Pancreas (tissue), 10 donors: ENCODE results near the gene C1orf56. TPM values are rescaled to one million over a fixed set of nuclear protein-coding genes. Genes with fewer than 3 reads are reported as not detected.

Experiments
- ATAC-seq, 4 donors: fragments of 200-7000 bp; cut with Tn5 transposase; one replicate each; pipeline versions ENCODE4 v1.8.0 to v1.9.1; 2020; ENCODE audit warnings: mild to moderate bottlenecking in 4 of 4, moderate library complexity in 4 of 4
- DNase-seq, 6 donors: peaks; one replicate each; pipeline ENCODE4 v3.0.0-alpha.2; 2020
- FAIRE-seq: peaks from 2 replicates; lab custom pipeline; 2012; peaks lifted over from hg19 to GRCh38; lab: Jason Lieb, UNC
- H3K27ac ChIP-seq, 4 donors: fragments of 200-600 bp; sonication (generic); 1 replicate in 3 of 4; 2 replicates in 1 of 4; pipeline versions ENCODE4 v1.5.0 to v1.8.0; 2020
- H3K27me3 ChIP-seq, 4 donors: fragments of 200-600 bp; one replicate each; pipeline ENCODE4 v1.8.0; 2021
- H3K36me3 ChIP-seq, 3 donors: fragments of 200-600 bp; sonication (generic) in 1 of 3; one replicate each; pipeline versions ENCODE4 v1.5.0 to v1.8.0; 2020 to 2021
- H3K4me1 ChIP-seq, 3 donors: fragments of 200-600 bp; one replicate each; pipeline ENCODE4 v1.8.0; 2021
- H3K4me3 ChIP-seq, 4 donors: fragments of 200-600 bp; sonication (generic) in 2 of 4; one replicate each; pipeline versions ENCODE4 v1.5.0 to v1.8.0; 2020 to 2021
- H3K9me3 ChIP-seq, 4 donors: fragments of 200-600 bp; one replicate each; pipeline ENCODE4 v1.8.0; 2021
- CTCF ChIP-seq, 4 donors: fragments of 200-600 bp; sonication (generic) in 3 of 4; IDR thresholded peaks; one replicate each; pipeline versions ENCODE4 v1.5.0 to v1.8.0; 2021; ENCODE audit warnings: antibody characterized with exemption in 4 of 4
- WGBS, 2 donors: extraction: QIAGEN DNeasy Blood & Tissue Kit; methylation state at CpG; one replicate each; pipeline ENCODE4 v1.1.7; 2013; 5-methylcytosine and 5-hydroxymethylcytosine counted together
- intact Hi-C, 3 donors: fragments of 100-400 bp; cut with DNase I; formaldehyde crosslinking; loops; one replicate each; pipeline versions ENCODE4 v1.11.1 to v1.14.2; 2022
- polyA plus RNA-seq, 2 donors: library from polyadenylated mRNA; stranded (reverse); fragments of 200-250 nt; gene quantifications; one replicate each; pipeline ENCODE4 v1.2.3, GENCODE V29; 2013
- total RNA-seq, 6 donors: library from RNA; stranded (reverse); fragmentation: NEBNext Ultra II Directional in 4 of 6; extraction: Animal tissue kit (Norgen Biotek cat#: 25700) in 4 of 6; gene quantifications; one replicate each; pipeline versions ENCODE4 v1.2.1 to v1.2.4, GENCODE V29; 2021 to 2023
- donor health status: healthy with polysubstance abuse.
- donor health status: DM: no; HTN: no; CAD: no; lungs with moderate emphysema.
- donor health status: DM: no; HTN: no; CAD: no.
- donor health status: control.
- donor health status: control.
- donor health status: Bipolar disorder and iron deficiency.
- donor health status: DM: yes; HTN: yes; CAD: no.
- donor health status: DM: no; HTN: no; CAD: no.
- donor health status: DM: no; HTN: no; CAD: no.
- donor health status: DM: yes; HTN: yes; CAD: no.

Gene C1orf56
- total and polyA plus RNA-seq, 8 donors = 2.6 to 4.8 (median 3.2) TPM

- Histone ChIP-seq H3K9me3 (no peaks in the 10 kb centered on the region), H3K27me3 (no peaks in the 10 kb centered on the region), H3K36me3 (peaks cover 0 to 34% (median 3%) of the 10 kb centered on the region in 3 donors), H3K4me3 (no peak overlapping the region), H3K27ac (no peak overlapping the region), H3K4me1 (no peaks in the 10 kb centered on the region)
- TF ChIP-seq CTCF (IDR thresholded peaks at IDR 0.05) = no peak
- FAIRE-seq (no peak), DNase-seq (no peak), ATAC-seq (no peak)
- intact Hi-C loops = no loop called here
- WGBS, 2 donors = 97% methylated on average over 8 of the region's 8 CpGs
These were observed 15.4 kb upstream of the C1orf56 start for GRCh38 chr1:151032164-151032563.

DNA sequence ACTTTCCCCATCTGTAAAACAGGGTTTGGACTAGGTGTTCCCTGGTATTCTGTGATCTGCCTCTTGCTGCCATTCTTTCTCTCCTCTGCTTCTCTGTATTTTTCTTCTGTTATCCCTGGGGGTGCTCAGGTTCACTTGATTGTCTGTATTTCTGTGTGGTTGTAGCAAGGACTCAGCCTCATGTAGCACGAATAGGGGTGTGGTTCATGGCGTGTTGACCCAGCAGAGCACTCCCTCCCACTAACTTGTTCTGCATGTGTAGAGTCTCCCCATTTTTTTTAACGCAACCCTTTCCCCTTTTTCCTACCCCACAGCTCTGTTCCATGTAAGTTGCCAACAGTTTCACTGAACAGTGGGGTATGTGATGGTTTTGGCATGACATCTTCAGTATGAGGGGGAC is 12.4 kb upstream of the C1orf56 start:
- Histone ChIP-seq H3K27ac (no peak overlapping the region), H3K4me1 (no peaks in the 10 kb centered on the region), H3K4me3 (no peak overlapping the region), H3K9me3 (no peaks in the 10 kb centered on the region), H3K36me3 (peaks cover 0 to 18% (median 3%) of the 10 kb centered on the region in 3 donors), H3K27me3 (no peaks in the 10 kb centered on the region)
- FAIRE-seq (no peak), ATAC-seq (no peak), DNase-seq (no peak)
- TF ChIP-seq CTCF (IDR thresholded peaks at IDR 0.05) = no peak
- intact Hi-C loops = no loop called here
- WGBS, 2 donors = 90 to 96% methylated on average over 3 of the region's 3 CpGs

DNA sequence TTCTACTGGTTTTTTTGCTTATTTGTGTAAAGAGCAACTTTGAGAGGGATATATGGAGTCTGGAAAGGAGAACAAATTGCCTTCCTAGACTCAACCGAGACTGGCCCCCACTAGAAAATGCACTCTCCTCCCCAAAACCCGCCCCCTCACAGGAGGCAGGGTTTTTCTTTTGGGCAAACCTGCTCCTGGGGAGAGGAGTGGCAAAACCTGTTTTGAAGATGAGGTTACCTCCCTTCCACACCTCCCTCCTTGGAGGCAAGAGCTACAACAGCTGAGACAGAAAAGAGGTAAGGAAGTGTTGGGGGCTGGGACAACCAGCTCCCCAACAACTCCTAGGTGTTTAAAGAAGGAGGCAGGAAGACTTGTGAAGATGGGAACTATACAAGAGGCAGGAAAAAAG is 11.2 kb upstream of the C1orf56 start, which contains the start of gene BNIPL:
TSS of gene BNIPL (plus strand) at position 231 of the 400 bp plus-strand sequence. CDS start at position 371, 140 bp downstream.
- no peak for ATAC-seq
- H3K36me3 ChIP-seq = peaks cover 0 to 10% (median 1%) of the 10 kb centered on the region in 3 donors

DNA sequence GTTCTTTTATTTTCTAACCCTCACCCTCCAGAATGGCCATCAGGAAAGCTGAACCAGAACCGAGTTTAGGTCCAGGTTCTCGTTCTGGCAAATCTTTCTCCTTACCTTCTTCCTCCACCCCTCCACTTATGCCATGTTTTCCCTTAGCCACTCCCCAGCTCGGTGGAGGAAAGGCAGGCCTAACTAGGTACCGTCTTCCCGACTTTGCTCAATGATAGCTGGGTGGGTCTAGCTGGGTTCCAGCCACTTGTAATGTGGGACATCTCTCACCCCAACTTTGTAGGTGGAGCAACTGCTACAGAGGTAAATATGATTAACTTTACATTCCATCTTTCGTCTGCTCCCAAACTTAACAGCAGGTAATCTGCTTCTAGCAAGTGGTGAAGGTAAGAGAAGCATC is 10.5 kb upstream of the C1orf56 start:
- DNase-seq (no peak), FAIRE-seq (no peak), ATAC-seq (no peak)
- Histone ChIP-seq H3K4me3 (no peak overlapping the region), H3K27ac (no peak overlapping the region), H3K27me3 (no peaks in the 10 kb centered on the region), H3K36me3 (peaks cover 0 to 10% (median 0%) of the 10 kb centered on the region in 3 donors), H3K4me1 (no peaks in the 10 kb centered on the region), H3K9me3 (no peaks in the 10 kb centered on the region)
- 72 to 77% methylated on average over 6 of the region's 6 CpGs for WGBS, 2 donors
- TF ChIP-seq CTCF (IDR thresholded peaks at IDR 0.05) = no peak
- intact Hi-C loops = no loop called here

More for the DNA sequence above, 11.2 kb upstream of the C1orf56 start, which contains the start of gene BNIPL:
- WGBS, 2 donors = 50 to 65% methylated on average over 2 of the region's 2 CpGs
- Histone ChIP-seq H3K4me1 (no peaks in the 10 kb centered on the region), H3K27me3 (no peaks in the 10 kb centered on the region), H3K27ac (no peak within 1 kb of the TSS), H3K4me3 (no peak within 1 kb of the TSS), H3K9me3 (no peaks in the 10 kb centered on the region)
- intact Hi-C loops = no loop called here
- DNase-seq (no peak), FAIRE-seq (no peak)
- TF ChIP-seq CTCF (IDR thresholded peaks at IDR 0.05) = no peak

GRCh38 chr1:151039521-151039920 is 8.0 kb upstream of the C1orf56 start:
- Histone ChIP-seq H3K4me3 (no peak overlapping the region), H3K4me1 (no peaks in the 10 kb centered on the region), H3K27ac (no peak overlapping the region), H3K36me3 (peaks cover 0 to 1% (median 0%) of the 10 kb centered on the region in 3 donors), H3K9me3 (no peaks in the 10 kb centered on the region), H3K27me3 (no peaks in the 10 kb centered on the region)
- DNase-seq (no peak), ATAC-seq (no peak), FAIRE-seq (no peak)
- WGBS, 2 donors = 80 to 87% methylated on average over 3 of the region's 3 CpGs
- intact Hi-C loops = no loop called here
- no peak for TF ChIP-seq CTCF (IDR thresholded peaks at IDR 0.05)
